GM04504 (cell line): Measurements from ENCODE around the gene PARL.
"Not testable (repeated sequence)": the region's sequence is repeated elsewhere in the genome, so short reads cannot be mapped to it uniquely, and the experiment has no call there.

Experiments used
- DNase-seq: peaks from one replicate; pipeline ENCODE4 v3.0.0-alpha.2; 2012; ENCODE audit warnings: low read depth

The PARL gene

GRCh38 chr3:183784503-183784902 lies 100.2 kb downstream of the PARL start:
- DNase-seq = not testable (repeated sequence)

GRCh38 chr3:183782576-183783276 lies 102.0 kb downstream of the PARL start:
- no peak for DNase-seq

GRCh38 chr3:183781246-183781645 lies 103.4 kb downstream of the PARL start:
- no peak for DNase-seq

- DNase-seq = no peak
Measured at GRCh38 chr3:183779896-183780465, 104.7 kb downstream of the PARL start.
